Measurements from ENCODE around the gene ABHD2.

- no peak for TF ChIP-seq GATA2 (IDR thresholded peaks at IDR 0.05; ENCODE audit: low read depth, low read length)
- TF ChIP-seq GATA3 (IDR thresholded peaks at IDR 0.05; ENCODE audit: low read depth, low read length) = no peak
These were observed 10.0 kb downstream of the ABHD2 start for GRCh38 chr15:89098281-89098680.
